A549 (cell line): Measurements from ENCODE around the gene RAET1E. TPM values are rescaled to one million over a fixed set of nuclear protein-coding genes. Genes with fewer than 3 reads are reported as not detected.

Experiments used
- ATAC-seq, 2 experiments: fragments of 200-7000 bp in 1 of 2; fragments of >200 bp in 1 of 2; cut with Nextera tagmentation in 1 of 2; cut with Tn5 transposase in 1 of 2; 3 replicates each; pipeline versions ENCODE4 v1.8.0 to v1.9.1; 2018 to 2020; ENCODE audit warnings: mild to moderate bottlenecking in 1 of 2, moderate library complexity in 1 of 2
- CTCF ChIA-PET: fragments of 300-600 bp; sonication (Branson Sonifier 250); formaldehyde crosslinking; extraction: SDS; loops from one replicate; lab custom pipeline; 2021; ENCODE audit warnings: antibody characterized with exemption, inconsistent platforms; lab: Yijun Ruan, JAX
- POLR2A ChIA-PET: fragments of 350-600 bp; formaldehyde crosslinking; extraction: SDS; loops from one replicate; lab custom pipeline; 2021; ENCODE audit warnings: antibody characterized with exemption, inconsistent platforms; lab: Yijun Ruan, JAX
- DNase-seq, 2 experiments: peaks; one replicate each; pipeline versions ENCODE4 v3.0.0 to v3.0.0-alpha.2; 2011 to 2016; ENCODE audit warnings: low read depth in 1 of 2, low spot score in 1 of 2
- FAIRE-seq: peaks from 2 replicates; lab custom pipeline; 2011; peaks lifted over from hg19 to GRCh38; lab: Jason Lieb, UNC
- H3K27ac ChIP-seq, 2 experiments: fragments of >200 bp; sonication (Bioruptor Twin); formaldehyde crosslinking; 3 replicates each; pipeline ENCODE4 v1.5.1; 2016 to 2017
- H3K4me1 ChIP-seq: fragments of >200 bp; sonication (Bioruptor Twin); formaldehyde crosslinking; 3 replicates; pipeline ENCODE4 v1.6.1; 2016
- H3K4me2 ChIP-seq: fragments of >200 bp; sonication (Bioruptor Twin); formaldehyde crosslinking; 3 replicates; pipeline ENCODE4 v1.6.1; 2016
- H3K4me3 ChIP-seq: fragments of >200 bp; sonication (Bioruptor Twin); formaldehyde crosslinking; 3 replicates; pipeline ENCODE4 v1.5.1; 2016
- H3K9me3 ChIP-seq: fragments of >200 bp; sonication (Bioruptor Twin); formaldehyde crosslinking; 3 replicates; pipeline ENCODE4 v1.6.1; 2016
- BCL3 ChIP-seq: fragments of >200 bp; sonication (Bioruptor Twin); formaldehyde crosslinking; IDR thresholded peaks from 3 replicates; pipeline ENCODE4 v1.6.1; 2016
- BHLHE40 ChIP-seq: IDR thresholded peaks from 2 replicates; pipeline ENCODE4 v1.6.1; 2012; ENCODE audit warnings: low read depth, low read length, inconsistent platforms
- CBX2 ChIP-seq: fragments of 200-600 bp; sonication (generic); IDR thresholded peaks from 2 replicates; pipeline ENCODE4 v1.6.1; 2016; ENCODE audit warnings: low read depth, mild to moderate bottlenecking, borderline replicate concordance
- CEBPB ChIP-seq, 2 experiments: fragments of >200 bp in 1 of 2; sonication (Bioruptor Twin) in 1 of 2; formaldehyde crosslinking in 1 of 2; IDR thresholded peaks; 2 replicates each; pipeline ENCODE4 v1.6.1; 2012 to 2016
- CHD2 ChIP-seq: fragments of 150-350 bp; IDR thresholded peaks from 2 replicates; pipeline ENCODE4 v1.6.1; 2014; ENCODE audit warnings: low read length; ENCODE audit not compliant: partially characterized antibody
- CHD4 ChIP-seq: fragments of 200-600 bp; sonication (generic); IDR thresholded peaks from 2 replicates; pipeline ENCODE4 v1.6.1; 2016; ENCODE audit warnings: antibody characterized with exemption, mild to moderate bottlenecking, borderline replicate concordance
- E2F6 ChIP-seq: IDR thresholded peaks from 2 replicates; pipeline ENCODE4 v1.6.1; 2012; ENCODE audit warnings: low read depth, borderline replicate concordance
- EP300 ChIP-seq, 2 experiments: fragments of >200 bp; sonication (Bioruptor Twin); formaldehyde crosslinking; IDR thresholded peaks; 2 replicates in 1 of 2; 3 replicates in 1 of 2; pipeline ENCODE4 v1.6.1; 2016 to 2017
- FOSB ChIP-seq: fragments of 250-450 bp; sonication (Bioruptor Pico); IDR thresholded peaks from 2 replicates; pipeline ENCODE4 v1.5.0; 2020; ENCODE audit warnings: mild to moderate bottlenecking, moderate library complexity
- GATA3 ChIP-seq: IDR thresholded peaks from 2 replicates; pipeline ENCODE4 v1.6.1; 2012; ENCODE audit warnings: borderline replicate concordance
- HDAC2 ChIP-seq: fragments of 200-600 bp; sonication (generic); IDR thresholded peaks from 2 replicates; pipeline ENCODE4 v1.6.1; 2016
- JUNB ChIP-seq: fragments of >200 bp; sonication (Bioruptor Twin); formaldehyde crosslinking; IDR thresholded peaks from 2 replicates; pipeline ENCODE4 v1.6.1; 2016
- KDM1A ChIP-seq: fragments of 200-600 bp; sonication (generic); IDR thresholded peaks from 2 replicates; pipeline ENCODE4 v1.6.1; 2016; ENCODE audit warnings: low read depth, mild to moderate bottlenecking
- KDM5A ChIP-seq: fragments of 200-600 bp; sonication (generic); IDR thresholded peaks from 2 replicates; pipeline ENCODE4 v1.6.1; 2016; ENCODE audit warnings: antibody characterized with exemption, mild to moderate bottlenecking
- MAFK ChIP-seq: fragments of 450-650 bp; IDR thresholded peaks from 2 replicates; pipeline ENCODE4 v1.6.1; 2014; ENCODE audit not compliant: partially characterized antibody
- MAX ChIP-seq: IDR thresholded peaks from 2 replicates; pipeline ENCODE4 v1.6.1; 2012
- MAZ ChIP-seq: fragments of 150-350 bp; IDR thresholded peaks from 2 replicates; pipeline ENCODE4 v1.6.1; 2014; ENCODE audit warnings: antibody characterized with exemption, low read depth, low read length, borderline replicate concordance
- NFE2L2 ChIP-seq: fragments of 150-350 bp; conservative IDR thresholded peaks from 2 replicates; pipeline ENCODE4 v1.6.1; 2014; ENCODE audit warnings: low read length
- NPAS2 ChIP-seq: fragments of 250-450 bp; sonication (Bioruptor Pico); IDR thresholded peaks from 2 replicates; pipeline ENCODE4 v1.8.0; 2022; ENCODE audit warnings: mild to moderate bottlenecking, moderate library complexity, borderline replicate concordance
- PBX3 ChIP-seq: IDR thresholded peaks from 2 replicates; pipeline ENCODE4 v1.6.1; 2012
- POLR2A ChIP-seq: IDR thresholded peaks from 2 replicates; pipeline ENCODE4 v1.6.1; 2012; ENCODE audit warnings: mild to moderate bottlenecking, low read length
- RAD21 ChIP-seq, 2 experiments: fragments of >200 bp in 1 of 2; sonication (Bioruptor Twin) in 1 of 2; formaldehyde crosslinking in 1 of 2; IDR thresholded peaks in 1 of 2; conservative IDR thresholded peaks in 1 of 2; 2 replicates in 1 of 2; 3 replicates in 1 of 2; pipeline ENCODE4 v1.6.1; 2012 to 2018; ENCODE audit warnings: inconsistent platforms in 1 of 2
- RARB ChIP-seq: fragments of 250-450 bp; sonication (Bioruptor Pico); IDR thresholded peaks from 2 replicates; pipeline ENCODE4 v1.8.0; 2021; ENCODE audit warnings: mild to moderate bottlenecking, moderate library complexity
- RCOR1 ChIP-seq: fragments of 150-350 bp; IDR thresholded peaks from 2 replicates; pipeline ENCODE4 v1.6.1; 2014; ENCODE audit warnings: antibody characterized with exemption, low read length, low read depth
- RNF2 ChIP-seq: fragments of 200-600 bp; sonication (generic); IDR thresholded peaks from 2 replicates; pipeline ENCODE4 v1.6.1; 2016; ENCODE audit warnings: low read depth, mild to moderate bottlenecking, antibody characterized with exemption, moderate library complexity, borderline replicate concordance
- SMC3 ChIP-seq: fragments of >200 bp; sonication (Bioruptor Twin); formaldehyde crosslinking; IDR thresholded peaks from 3 replicates; pipeline ENCODE4 v1.6.1; 2018; ENCODE audit warnings: inconsistent platforms
- TFCP2L1 ChIP-seq: fragments of 250-450 bp; sonication (Bioruptor Pico); IDR thresholded peaks from 2 replicates; pipeline ENCODE4 v1.5.0; 2021; ENCODE audit warnings: mild to moderate bottlenecking
- USF2 ChIP-seq: fragments of 450-650 bp; IDR thresholded peaks from 2 replicates; pipeline ENCODE4 v1.6.1; 2014; ENCODE audit warnings: antibody characterized with exemption
- ZFP36 ChIP-seq: fragments of 450-650 bp; IDR thresholded peaks from 2 replicates; pipeline ENCODE4 v1.6.1; 2014; ENCODE audit warnings: borderline replicate concordance; ENCODE audit not compliant: partially characterized antibody
- ZSCAN20 ChIP-seq: fragments of 250-450 bp; sonication (Bioruptor Pico); IDR thresholded peaks from 2 replicates; pipeline ENCODE4 v1.8.0; 2022; ENCODE audit warnings: mild to moderate bottlenecking, moderate library complexity
- WGBS: methylation state at CpG from one replicate; pipeline ENCODE4 v1.1.6; 2017; ENCODE audit errors: missing lambda C conversion rate; 5-methylcytosine and 5-hydroxymethylcytosine counted together
- polyA plus RNA-seq, 4 experiments: library from polyadenylated mRNA; depleted of rRNA in 3 of 4; stranded (reverse); fragments of >200 nt; fragmentation: RNase III in 1 of 4; extraction: RNeasy Plus Mini Kit Qiagen cat#74134 plus additional on column Dnase treatment in 1 of 4; gene quantifications; 2 replicates in 3 of 4; 3 replicates in 1 of 4; pipeline ENCODE4 v1.2.3, GENCODE V29; 2011 to 2017

RAET1E gene
- polyA plus RNA-seq, 2 of the 4 experiments (the other 2 are of a cell fraction), result 2.8 to 4.5 TPM

GRCh38 chr6:149903938-149904611 lies 6.2 kb upstream of the RAET1E start:
- no peak for DNase-seq
- no peak overlapping the region for H3K4me3 ChIP-seq
- ATAC-seq, result no peak
- no peak for FAIRE-seq
- POLR2A ChIA-PET, result no interaction called here
- H3K4me2 ChIP-seq, result no peak overlapping the region
- no peak overlapping the region; a peak in 1 of 6 replicates for H3K27ac ChIP-seq
- H3K9me3 ChIP-seq, result peaks cover 7% of the 10 kb centered on the region; the same call in 1 of the 3 replicates
- H3K4me1 ChIP-seq, result no peaks in the 10 kb centered on the region
- WGBS, result 54% methylated on average over 5 of the region's 5 CpGs
- TF ChIP-seq MAX (no peak), RARB (CRISPR knock-in tag) (no peak), BCL3 (no peak), POLR2A (no peak), CHD2 (no peak), KDM5A (no peak), TFCP2L1 (CRISPR knock-in tag) (no peak), NPAS2 (no peak), MAZ (no peak), FOSB (CRISPR knock-in tag) (no peak), USF2 (no peak), CEBPB (IDR thresholded peaks at IDR 0.05) (no peak), RNF2 (no peak), EP300 (IDR thresholded peaks at IDR 0.05) (no peak), RAD21 (conservative IDR thresholded peaks at IDR 0.05 in 1 of 2, IDR thresholded peaks at IDR 0.05 in 1 of 2) (no peak), CHD4 (no peak), E2F6 (no peak), ZFP36 (no peak), CBX2 (no peak)
- CTCF ChIA-PET, result interaction anchor here (1.3 to 3.6 kb wide), 5 partner anchors 10 to 69 kb away, joined by 3 to 13 read pairs (median 9); partner anchors contain the start of gene LRP11

GRCh38 chr6:149901444-149902140 lies 3.7 kb upstream of the RAET1E start:
- TF ChIP-seq KDM5A (no peak), JUNB (no peak), SMC3 (no peak), RARB (CRISPR knock-in tag) (no peak), KDM1A (no peak), ZSCAN20 (CRISPR knock-in tag) (no peak), BHLHE40 (no peak), NPAS2 (no peak), POLR2A (no peak), GATA3 (no peak), RCOR1 (no peak), PBX3 (no peak), HDAC2 (no peak), CBX2 (no peak), NFE2L2 (no peak), MAFK (no peak)
- TF ChIP-seq, all 56 proteins: peak for 0
- ChIA-PET CTCF (no interaction called here), POLR2A (no interaction called here)
- DNase-seq (no peak), FAIRE-seq (no peak), ATAC-seq (no peak)
- no peak overlapping the region for H3K27ac ChIP-seq
- no peak overlapping the region for H3K4me3 ChIP-seq
- H3K9me3 ChIP-seq, result no peaks in the 10 kb centered on the region
- peaks cover 19% of the 10 kb centered on the region for H3K4me1 ChIP-seq
- no peak overlapping the region for H3K4me2 ChIP-seq
- 72% methylated on average over 6 of the region's 6 CpGs for WGBS
